Measurements from ENCODE around the gene MACROH2A1.

Gene MACROH2A1

DNA sequence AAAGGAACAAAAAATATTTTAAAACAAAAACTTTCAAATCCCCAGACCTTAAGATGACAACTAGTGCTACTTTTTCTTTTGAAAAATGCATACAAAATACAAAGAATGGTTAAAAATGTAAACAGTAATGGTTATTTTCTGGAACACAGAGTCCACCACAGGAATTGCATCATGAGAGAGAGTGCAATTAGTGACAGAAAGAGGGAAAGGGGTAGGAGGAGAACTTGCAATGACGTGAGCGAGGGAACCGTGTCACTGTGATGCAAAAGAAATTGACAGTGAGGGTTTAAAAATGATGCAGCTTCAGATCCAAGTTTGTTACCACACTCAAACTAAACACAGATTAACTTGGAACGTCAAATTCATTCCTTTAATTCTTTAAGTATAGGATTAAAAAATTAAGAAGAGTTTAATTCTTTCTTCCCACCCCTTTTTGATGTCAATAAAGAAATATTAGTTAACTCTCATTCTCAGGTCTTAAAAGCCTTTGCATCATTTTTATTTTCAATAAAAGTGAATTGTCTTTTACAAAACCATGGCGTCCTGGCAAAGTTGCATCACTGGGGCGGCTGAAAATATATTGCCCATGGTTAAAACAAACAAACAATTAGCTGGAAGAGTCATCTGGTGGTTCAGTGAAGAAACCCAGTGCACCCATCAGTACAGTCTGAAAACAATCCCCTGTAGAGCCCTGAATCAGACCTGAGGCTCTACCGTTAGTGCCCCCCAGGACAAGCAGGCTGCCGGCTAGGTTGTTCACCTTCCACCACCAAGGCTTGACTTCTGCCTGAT, 39.5 kb downstream of the MACROH2A1 start:
- no peak for TF ChIP-seq CTCF (IDR thresholded peaks at IDR 0.05; ENCODE audit: low read depth, low read length, missing control alignments)
- DNase-seq (ENCODE audit: low read depth), result no peak
- in situ Hi-C loops (cut with HindIII; ENCODE audit: low sequenced_read_pairs), result no loop called here
- H3K4me3 ChIP-seq (ENCODE audit: low read depth, low read length), result no peak overlapping the region

DNA sequence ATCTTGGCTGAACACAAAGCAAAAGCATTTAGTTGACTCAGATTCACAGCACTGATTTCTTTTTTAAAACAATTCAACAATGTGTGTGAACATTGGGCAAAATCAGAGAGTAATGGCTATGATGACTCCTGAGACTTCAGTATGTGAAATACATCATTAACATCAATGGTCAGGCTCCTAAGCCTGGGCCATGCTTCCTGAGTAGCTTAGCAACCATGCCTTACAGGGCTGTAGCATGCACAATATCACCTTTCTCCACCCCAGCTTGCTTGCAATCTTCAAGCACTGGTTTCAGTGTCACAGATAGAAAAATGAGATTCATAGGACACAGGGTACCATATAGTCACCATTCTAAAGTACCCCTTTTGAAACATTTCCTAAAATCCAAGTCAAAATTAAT, 41.3 kb downstream of the MACROH2A1 start:
- H3K4me3 ChIP-seq (ENCODE audit: low read depth, low read length), result no peak overlapping the region
- in situ Hi-C loops (cut with HindIII; ENCODE audit: low sequenced_read_pairs), result no loop called here
- no peak for DNase-seq (ENCODE audit: low read depth)
- no peak for TF ChIP-seq CTCF (IDR thresholded peaks at IDR 0.05; ENCODE audit: low read depth, low read length, missing control alignments)

DNA sequence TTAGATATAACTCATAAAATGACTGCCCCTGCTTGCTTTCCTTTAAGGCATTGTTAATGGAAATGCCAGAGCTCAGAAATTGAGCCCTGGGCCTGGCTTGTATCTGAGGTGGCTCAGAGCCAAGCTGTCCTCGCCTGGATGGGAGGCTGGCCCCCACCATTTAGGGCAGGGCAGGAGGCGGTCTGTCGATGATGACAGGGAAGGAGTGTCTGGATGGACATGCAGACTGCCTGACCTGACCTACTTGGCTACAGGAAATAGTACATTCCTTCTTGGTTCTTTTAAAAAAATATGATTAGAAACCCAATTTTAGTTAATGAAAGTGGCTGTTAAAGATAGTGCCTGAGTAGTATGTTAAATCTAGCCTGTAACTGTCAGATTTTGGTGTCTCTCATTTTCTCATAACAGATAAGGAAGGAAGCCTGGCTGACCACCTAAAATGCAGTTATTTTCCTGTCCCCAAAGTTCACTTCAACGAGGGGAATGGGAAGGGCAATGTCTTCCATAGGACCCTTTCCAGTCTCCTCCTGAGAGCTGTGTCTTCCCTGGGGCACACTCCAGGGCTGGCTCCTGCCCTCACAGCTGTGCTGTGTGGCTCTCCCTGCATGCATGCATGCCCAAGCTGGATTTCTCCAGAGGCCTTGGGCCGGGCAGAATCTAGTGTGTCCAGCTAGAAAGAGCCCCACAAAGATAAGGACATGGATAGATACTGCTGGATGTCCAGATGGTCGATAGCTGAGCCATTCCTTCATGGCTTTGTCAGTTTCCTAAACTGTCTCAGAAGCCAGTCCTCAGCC, 42.3 kb downstream of the MACROH2A1 start:
- in situ Hi-C loops (cut with HindIII; ENCODE audit: low sequenced_read_pairs), result no loop called here
- no peak for DNase-seq (ENCODE audit: low read depth)
- H3K4me3 ChIP-seq (ENCODE audit: low read depth, low read length), result no peak overlapping the region
- no peak for TF ChIP-seq CTCF (IDR thresholded peaks at IDR 0.05; ENCODE audit: low read depth, low read length, missing control alignments)

GRCh38 chr5:135355169-135355568, 43.9 kb downstream of the MACROH2A1 start:
- DNase-seq (ENCODE audit: low read depth), result no peak

DNA sequence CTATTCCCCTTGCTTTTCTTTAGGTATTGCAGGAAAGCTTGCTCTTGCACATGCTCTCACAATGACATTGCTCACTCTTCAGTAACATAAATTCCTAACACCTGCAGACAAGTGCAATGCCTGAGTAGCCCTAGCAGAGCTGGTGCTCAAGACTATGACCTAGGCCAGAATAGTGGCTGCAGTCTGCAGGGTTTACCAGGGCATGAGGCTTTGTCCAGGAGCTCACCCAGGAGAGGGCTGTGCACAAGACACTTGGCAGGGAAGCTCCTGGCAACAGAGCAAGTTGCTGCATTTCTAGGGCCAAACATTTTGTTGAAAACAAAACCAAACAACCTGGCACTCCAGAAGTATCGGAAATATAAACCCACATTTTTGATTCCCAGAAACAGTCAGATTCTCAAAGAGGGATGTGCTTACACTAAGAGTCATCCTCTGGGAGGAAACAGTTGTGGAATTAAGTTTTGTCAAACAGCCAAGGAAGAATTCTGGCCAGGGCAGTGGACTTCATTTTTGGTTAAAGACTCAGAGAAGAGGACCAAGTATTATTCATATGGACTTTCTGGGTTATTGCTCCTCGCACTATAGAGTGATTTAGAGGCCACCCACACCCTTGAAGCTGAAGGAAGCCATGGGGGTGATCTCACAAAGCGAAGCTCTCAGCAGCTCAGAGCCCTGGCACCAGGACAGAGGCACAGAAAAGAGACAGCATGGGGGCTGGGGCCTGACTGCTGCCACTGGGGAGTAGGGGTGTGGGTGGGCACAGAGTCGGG, 44.9 kb downstream of the MACROH2A1 start:
- TF ChIP-seq CTCF (IDR thresholded peaks at IDR 0.05; ENCODE audit: low read depth, low read length, missing control alignments), result no peak
- in situ Hi-C loops (cut with HindIII; ENCODE audit: low sequenced_read_pairs), result no loop called here
- no peak overlapping the region for H3K4me3 ChIP-seq (ENCODE audit: low read depth, low read length)
- peak; percentile 90 for DNase-seq (ENCODE audit: low read depth)

More at GRCh38 chr5:135355169-135355568, 43.9 kb downstream of the MACROH2A1 start:
- in situ Hi-C loops (cut with HindIII; ENCODE audit: low sequenced_read_pairs), result no loop called here
- H3K4me3 ChIP-seq (ENCODE audit: low read depth, low read length), result no peak overlapping the region
- no peak for TF ChIP-seq CTCF (IDR thresholded peaks at IDR 0.05; ENCODE audit: low read depth, low read length, missing control alignments)

DNA sequence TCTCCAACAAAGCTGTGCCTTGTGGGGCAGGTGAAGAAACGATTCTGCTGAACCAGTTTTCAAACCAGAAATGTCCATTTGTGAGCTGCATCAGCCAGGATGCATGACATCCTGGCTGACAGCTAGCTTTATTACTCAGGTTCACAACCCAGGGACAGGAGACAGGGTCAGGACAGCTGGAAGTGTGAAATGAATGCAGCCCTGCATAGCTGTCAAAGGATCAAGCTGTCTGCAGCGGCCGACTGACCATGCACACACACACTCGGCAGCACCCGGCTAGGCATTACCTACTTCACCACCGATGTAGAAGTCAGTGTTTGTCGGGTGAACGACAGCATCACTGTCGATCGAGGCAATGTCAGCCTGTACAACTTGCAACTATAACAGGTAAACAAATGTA, 48.5 kb downstream of the MACROH2A1 start:
- in situ Hi-C loops (cut with HindIII; ENCODE audit: low sequenced_read_pairs), result no loop called here
- H3K4me3 ChIP-seq (ENCODE audit: low read depth, low read length), result no peak overlapping the region
- DNase-seq (ENCODE audit: low read depth), result no peak
- TF ChIP-seq CTCF (IDR thresholded peaks at IDR 0.05; ENCODE audit: low read depth, low read length, missing control alignments), result no peak
